SH-SY5Y (cell line): ENCODE measurements around the gene ADAM19.

Experiments used
- GATA2 ChIP-seq: IDR thresholded peaks from 2 replicates; pipeline ENCODE4 v1.6.1; 2011; ENCODE audit warnings: mild to moderate bottlenecking, low read depth, low read length
- GATA3 ChIP-seq: IDR thresholded peaks from 2 replicates; pipeline ENCODE4 v1.6.1; 2011; ENCODE audit warnings: low read depth, mild to moderate bottlenecking, low read length, moderate library complexity

DNA sequence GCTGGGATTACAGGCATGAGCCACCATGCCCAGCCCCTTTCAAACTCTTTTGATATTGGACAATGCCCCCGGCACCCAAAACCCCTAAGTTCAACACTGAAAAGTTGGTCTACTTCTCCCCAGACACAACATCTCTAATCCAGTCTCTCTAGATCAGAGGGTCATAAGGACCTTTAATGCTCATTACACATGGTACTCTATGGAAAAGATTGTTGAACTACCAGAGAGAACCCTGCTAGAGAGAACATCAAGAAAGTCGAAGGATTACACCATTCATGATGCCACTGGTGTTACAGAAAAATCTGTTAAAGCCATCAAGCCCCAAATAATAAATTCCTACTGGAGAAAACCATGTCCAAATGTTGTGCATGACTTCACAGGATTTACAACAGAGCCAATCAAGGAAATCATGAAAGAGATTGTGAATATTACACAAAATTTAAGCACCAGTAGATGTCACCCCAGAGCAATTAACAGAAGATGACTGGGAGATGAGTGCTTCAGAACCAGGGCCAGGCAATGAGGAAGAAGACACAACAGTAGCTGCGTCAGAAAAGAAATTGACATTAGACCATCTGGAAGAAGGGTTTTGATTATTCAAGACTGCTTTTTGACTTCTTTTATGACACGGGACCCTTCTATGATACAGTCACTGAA lies 143.9 kb downstream of the ADAM19 start:
- TF ChIP-seq GATA3 (no peak), GATA2 (no peak)
